Endothelial cell of umbilical vein (primary cell): ENCODE results near the gene ADM2.

Source experiments
- POLR2A ChIP-seq: IDR thresholded peaks from 2 replicates; pipeline ENCODE4 v1.6.1; 2012; ENCODE audit warnings: low read depth, mild to moderate bottlenecking, control low read depth, low read length
- POLR2AphosphoS5 ChIP-seq: IDR thresholded peaks from 2 replicates; pipeline ENCODE4 v1.6.1; 2012; ENCODE audit warnings: low read depth, mild to moderate bottlenecking, control low read depth, low read length, moderate library complexity; ENCODE audit not compliant: insufficient read depth

DNA sequence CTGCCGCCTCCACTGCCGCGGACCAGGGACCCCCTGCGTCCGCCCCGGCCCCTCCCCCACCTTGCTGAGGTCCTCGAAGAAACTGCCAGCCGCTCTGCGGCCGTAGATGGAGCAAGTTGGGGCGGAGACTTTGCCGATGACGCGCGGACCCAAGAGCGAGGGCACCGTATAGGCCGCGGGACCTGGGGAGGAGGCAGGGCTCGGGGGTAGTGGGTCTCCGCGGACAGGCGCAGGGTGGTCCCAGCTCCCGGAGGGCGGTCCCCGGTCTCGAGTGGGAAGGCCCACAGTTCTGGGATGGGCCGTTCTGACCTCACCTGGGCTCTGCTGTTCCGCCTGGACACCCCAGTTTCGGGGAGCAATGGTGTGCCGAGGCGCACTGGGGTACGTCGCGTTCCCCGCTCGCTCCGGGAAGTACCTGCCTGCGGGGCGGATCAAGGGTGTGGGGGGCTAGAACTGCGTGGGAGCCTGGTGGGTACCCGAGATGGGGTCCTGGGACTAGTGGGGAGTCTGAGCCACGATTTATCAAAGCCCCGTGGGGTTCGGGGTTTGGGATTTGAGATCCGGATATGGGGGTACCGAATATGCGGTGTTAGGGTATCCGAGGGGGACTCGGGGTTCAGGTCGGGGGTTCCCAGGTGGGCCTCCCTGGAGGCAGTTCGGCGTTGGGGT lies 49.7 kb downstream of the ADM2 start:
- TF ChIP-seq POLR2AphosphoS5 (no peak), POLR2A (no peak)
